Esophagus muscularis mucosa (tissue), 4 donors: ENCODE measurements around the gene UBE2Q1.

ENCODE experiments used
- EP300 ChIP-seq: sonication (generic); formaldehyde crosslinking; IDR thresholded peaks from one replicate; pipeline ENCODE4 v1.6.1; 2017; ENCODE audit warnings: antibody characterized with exemption
- POLR2A ChIP-seq: fragments of 450-650 bp; IDR thresholded peaks from one replicate; pipeline ENCODE4 v1.6.1; 2017; ENCODE audit warnings: antibody characterized with exemption, moderate library complexity, mild to moderate bottlenecking, low read depth
- TF ChIP-seq, protein P1 (sequence below), 3 experiments: fragments of 200-600 bp in 2 of 3; fragments of 450-650 bp in 1 of 3; sonication (generic) in 2 of 3; IDR thresholded peaks; one replicate each; pipeline ENCODE4 v1.5.1; 2017 to 2019; ENCODE audit warnings: antibody characterized with exemption in 3 of 3, mild to moderate bottlenecking in 2 of 3, moderate library complexity in 1 of 3

DNA sequence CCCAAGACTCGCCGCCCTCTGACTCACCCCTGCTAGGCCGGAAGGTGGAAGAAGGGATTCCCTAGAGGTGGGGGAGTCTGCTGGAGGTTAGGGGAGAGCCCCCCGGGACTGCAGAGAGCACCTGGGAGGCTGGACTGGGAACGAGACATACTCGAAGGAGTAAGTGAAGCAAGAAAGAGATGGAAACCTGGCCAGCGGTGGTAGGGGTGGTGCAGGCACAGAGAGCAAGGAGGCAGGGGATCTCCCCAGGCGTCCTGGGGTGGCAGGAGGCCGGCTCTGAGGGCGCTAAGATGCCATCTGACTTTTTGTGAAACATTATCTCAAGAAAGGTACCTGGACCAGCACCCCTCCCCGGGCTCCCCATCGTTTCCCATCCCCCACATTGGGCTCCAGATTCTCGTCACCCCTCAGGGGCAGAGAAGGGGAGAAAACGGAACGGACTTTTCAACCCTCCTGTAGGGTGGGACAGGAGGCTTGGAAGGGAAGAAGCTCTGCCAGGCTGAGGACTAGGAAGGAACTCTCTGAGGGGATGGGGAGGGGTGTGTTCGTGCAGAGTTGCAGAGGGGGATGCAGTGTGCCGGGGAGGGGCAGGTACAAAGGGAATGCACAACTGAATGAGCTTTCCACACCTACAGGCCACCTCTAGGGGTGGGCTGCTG lies 9.8 kb upstream of the UBE2Q1 start:
- TF ChIP-seq, protein P1, sequence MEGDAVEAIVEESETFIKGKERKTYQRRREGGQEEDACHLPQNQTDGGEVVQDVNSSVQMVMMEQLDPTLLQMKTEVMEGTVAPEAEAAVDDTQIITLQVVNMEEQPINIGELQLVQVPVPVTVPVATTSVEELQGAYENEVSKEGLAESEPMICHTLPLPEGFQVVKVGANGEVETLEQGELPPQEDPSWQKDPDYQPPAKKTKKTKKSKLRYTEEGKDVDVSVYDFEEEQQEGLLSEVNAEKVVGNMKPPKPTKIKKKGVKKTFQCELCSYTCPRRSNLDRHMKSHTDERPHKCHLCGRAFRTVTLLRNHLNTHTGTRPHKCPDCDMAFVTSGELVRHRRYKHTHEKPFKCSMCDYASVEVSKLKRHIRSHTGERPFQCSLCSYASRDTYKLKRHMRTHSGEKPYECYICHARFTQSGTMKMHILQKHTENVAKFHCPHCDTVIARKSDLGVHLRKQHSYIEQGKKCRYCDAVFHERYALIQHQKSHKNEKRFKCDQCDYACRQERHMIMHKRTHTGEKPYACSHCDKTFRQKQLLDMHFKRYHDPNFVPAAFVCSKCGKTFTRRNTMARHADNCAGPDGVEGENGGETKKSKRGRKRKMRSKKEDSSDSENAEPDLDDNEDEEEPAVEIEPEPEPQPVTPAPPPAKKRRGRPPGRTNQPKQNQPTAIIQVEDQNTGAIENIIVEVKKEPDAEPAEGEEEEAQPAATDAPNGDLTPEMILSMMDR (IDR thresholded peaks at IDR 0.05), result no peak
- no peak for TF ChIP-seq EP300
- TF ChIP-seq POLR2A, result no peak
